Large intestine (tissue), 3 donors: ENCODE measurements around the gene LAMB2. TPM values are rescaled to one million over a fixed set of nuclear protein-coding genes. Genes with fewer than 3 reads are reported as not detected.

Source experiments
- DNase-seq, 2 donors: peaks; one replicate each; pipeline versions ENCODE4 v3.0.0 to v3.0.0-alpha.2; 2013
- H3K27ac ChIP-seq: one replicate; pipeline ENCODE4 v1.5.1; 2013; ENCODE audit warnings: low read length
- H3K27me3 ChIP-seq: 2 replicates; pipeline ENCODE4 v1.6.1; 2013; ENCODE audit warnings: low read length; ENCODE audit not compliant: control insufficient read depth, insufficient read depth
- H3K36me3 ChIP-seq: 2 replicates; pipeline ENCODE4 v1.6.1; 2013; ENCODE audit warnings: low read length; ENCODE audit not compliant: control insufficient read depth, insufficient read depth
- H3K4me1 ChIP-seq: one replicate; pipeline ENCODE4 v1.6.1; 2013; ENCODE audit warnings: low read length; ENCODE audit not compliant: control insufficient read depth, insufficient read depth
- H3K4me3 ChIP-seq: one replicate; pipeline ENCODE4 v1.5.1; 2013; ENCODE audit warnings: low read length
- H3K9me3 ChIP-seq: one replicate; pipeline ENCODE4 v1.6.1; 2013; ENCODE audit warnings: mild to moderate bottlenecking, low read depth, low read length, moderate library complexity; ENCODE audit not compliant: control insufficient read depth
- WGBS: methylation state at CpG from one replicate; pipeline ENCODE4 v1.1.5; 2013; ENCODE audit warnings: low lambda C conversion rate; ENCODE audit not compliant: insufficient coverage; 5-methylcytosine and 5-hydroxymethylcytosine counted together
- polyA plus RNA-seq: library from polyadenylated mRNA; unstranded; fragments of 120-200 nt; gene quantifications from one replicate; pipeline ENCODE4 v1.2.1, GENCODE V29; 2013

The LAMB2 gene
- polyA plus RNA-seq, 1 donor: 209 TPM

DNA sequence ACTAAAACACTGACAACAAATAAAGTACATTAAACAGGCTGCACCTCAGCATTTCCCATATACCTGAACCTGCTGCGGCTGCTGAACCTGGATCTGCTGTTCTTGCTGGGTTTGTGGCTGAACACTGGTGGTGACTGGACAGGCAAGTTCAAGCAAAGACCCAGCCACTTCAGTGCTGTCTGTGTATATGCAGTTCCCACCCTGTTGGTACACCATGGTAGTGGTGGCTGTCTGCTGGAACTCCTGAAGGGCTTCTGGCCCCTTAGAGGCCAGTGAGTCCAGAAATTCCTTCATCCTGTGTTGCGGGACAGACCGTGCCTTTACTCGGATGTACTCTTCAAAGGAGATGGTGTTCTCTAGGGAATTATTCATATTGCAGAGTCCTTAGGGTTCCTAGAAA lies 56.2 kb downstream of the LAMB2 start:
- no CpG with 5 or more reads among the region's 4 CpGs for WGBS
- H3K9me3 ChIP-seq: no peaks in the 10 kb centered on the region
- no peaks in the 10 kb centered on the region for H3K27me3 ChIP-seq
- peaks cover 54% of the 10 kb centered on the region for H3K36me3 ChIP-seq
- no peak for DNase-seq
- H3K4me3 ChIP-seq: no peak overlapping the region
- H3K4me1 ChIP-seq: no peaks in the 10 kb centered on the region
- H3K27ac ChIP-seq: no peak overlapping the region

DNA sequence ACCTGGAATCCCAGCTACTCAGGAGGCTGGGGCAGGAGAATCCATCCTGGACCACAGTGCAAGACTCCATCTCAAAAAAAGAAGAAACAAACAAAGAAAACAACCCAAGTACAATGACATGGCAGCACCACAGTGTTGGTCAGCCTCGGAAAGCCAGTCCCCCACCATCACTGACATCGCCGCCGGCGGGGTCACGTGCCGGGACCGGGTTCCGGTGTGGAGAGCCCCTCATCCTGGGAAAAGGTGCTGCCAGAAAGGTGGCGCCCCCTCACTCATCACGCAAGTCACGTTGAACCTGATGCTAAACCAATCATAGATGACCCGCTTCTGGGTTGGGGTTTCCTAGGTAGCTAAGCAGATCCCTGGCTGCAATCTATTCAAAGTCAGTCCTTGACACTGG lies 56.7 kb downstream of the LAMB2 start:
- Histone ChIP-seq H3K27me3 (no peaks in the 10 kb centered on the region), H3K4me1 (no peaks in the 10 kb centered on the region), H3K9me3 (no peaks in the 10 kb centered on the region), H3K36me3 (peaks cover 60% of the 10 kb centered on the region), H3K4me3 (no peak overlapping the region), H3K27ac (no peak overlapping the region)
- no peak for DNase-seq
- WGBS: no CpG with 5 or more reads among the region's 13 CpGs

Other genes starting within 250 kb of the LAMB2 start
- gene SLC25A20, start 234.2 kb downstream of the LAMB2 start, polyA plus RNA-seq: 54.7 TPM
- 78.4 TPM for gene ARIH2, start 214.2 kb downstream of the LAMB2 start, polyA plus RNA-seq
- 46.5 TPM for gene P4HTM, start 142.8 kb downstream of the LAMB2 start, polyA plus RNA-seq
- 187 TPM for gene WDR6, start 125.7 kb downstream of the LAMB2 start, polyA plus RNA-seq
- gene DALRD3, start 114.5 kb downstream of the LAMB2 start, polyA plus RNA-seq: 28.5 TPM
- gene NDUFAF3, start 110.9 kb downstream of the LAMB2 start, polyA plus RNA-seq: 61.9 TPM
- 261 TPM for gene IMPDH2, start 103.7 kb downstream of the LAMB2 start, polyA plus RNA-seq
- gene QRICH1, start 39.0 kb downstream of the LAMB2 start, polyA plus RNA-seq: 58.0 TPM
- gene QARS1, start 28.3 kb downstream of the LAMB2 start, polyA plus RNA-seq: 291 TPM
- 40.4 TPM for gene USP19, start 12.2 kb downstream of the LAMB2 start, polyA plus RNA-seq
- 21.4 TPM for gene CCDC71, start 33.3 kb upstream of the LAMB2 start, polyA plus RNA-seq
- 85.6 TPM for gene KLHDC8B, start 38.5 kb upstream of the LAMB2 start, polyA plus RNA-seq
- 9.5 TPM for gene C3orf62, start 144.2 kb upstream of the LAMB2 start, polyA plus RNA-seq
- 48.6 TPM for gene USP4, start 207.0 kb upstream of the LAMB2 start, polyA plus RNA-seq
- 218 TPM for gene GPX1, start 225.3 kb upstream of the LAMB2 start, polyA plus RNA-seq